Upper lobe of left lung (tissue), 6 donors: ENCODE results near the gene NCOA1. TPM values are rescaled to one million over a fixed set of nuclear protein-coding genes. Genes with fewer than 3 reads are reported as not detected.
A peak's percentile ranks its signal among the peaks of the same experiment; 100 is the strongest.
"Not testable (repeated sequence)": the region's sequence is repeated elsewhere in the genome, so short reads cannot be mapped to it uniquely, and the experiment has no call there.

Experiments used
- ATAC-seq, 2 donors: fragments of 200-7000 bp; cut with Tn5 transposase; one replicate each; pipeline ENCODE4 v1.9.1; 2022; ENCODE audit warnings: mild to moderate bottlenecking in 2 of 2, moderate library complexity in 2 of 2; ENCODE audit not compliant: low FRiP score in 2 of 2
- DNase-seq, 2 donors: peaks; one replicate each; pipeline ENCODE4 v3.0.0-alpha.2; 2019 to 2020
- H3K27ac ChIP-seq, 4 donors: fragments of 200-600 bp; sonication (generic); one replicate each; pipeline ENCODE4 v1.5.1; 2016 to 2019
- H3K27me3 ChIP-seq, 4 donors: fragments of 200-600 bp; sonication (generic); one replicate each; pipeline ENCODE4 v1.5.1; 2017 to 2019
- H3K36me3 ChIP-seq, 4 donors: fragments of 200-600 bp; sonication (generic); one replicate each; pipeline ENCODE4 v1.5.1; 2016 to 2019
- H3K4me1 ChIP-seq, 4 donors: fragments of 200-600 bp; sonication (generic); one replicate each; pipeline ENCODE4 v1.5.1; 2018 to 2019
- H3K4me3 ChIP-seq, 4 donors: fragments of 200-600 bp; sonication (generic); one replicate each; pipeline ENCODE4 v1.5.1; 2017 to 2019; ENCODE audit warnings: mild to moderate bottlenecking in 2 of 4, moderate library complexity in 1 of 4
- H3K9me3 ChIP-seq, 4 donors: fragments of 200-600 bp; sonication (generic); one replicate each; pipeline ENCODE4 v1.5.1; 2018 to 2019
- CTCF ChIP-seq, 6 experiments: fragments of 450-650 bp in 4 of 6; fragments of 200-600 bp in 2 of 6; sonication (generic) in 2 of 6; IDR thresholded peaks; one replicate each; pipeline ENCODE4 v1.5.1; 2016 to 2019; ENCODE audit warnings: antibody characterized with exemption in 6 of 6
- EP300 ChIP-seq, 4 donors: sonication (generic); formaldehyde crosslinking; IDR thresholded peaks; one replicate each; pipeline ENCODE4 v1.5.1; 2017; ENCODE audit warnings: antibody characterized with exemption in 4 of 4, control low read depth in 2 of 4
- POLR2A ChIP-seq, 4 donors: fragments of 450-650 bp; IDR thresholded peaks; one replicate each; pipeline ENCODE4 v1.5.1; 2016 to 2017; ENCODE audit warnings: antibody characterized with exemption in 4 of 4, mild to moderate bottlenecking in 2 of 4
- POLR2AphosphoS5 ChIP-seq, 2 donors: sonication (generic); formaldehyde crosslinking; IDR thresholded peaks; one replicate each; pipeline ENCODE4 v1.5.1; 2017; ENCODE audit warnings: antibody characterized with exemption in 2 of 2
- WGBS, 2 donors: methylation state at CpG; one replicate each; pipeline ENCODE4 v1.1.5; 2017 to 2018; 5-methylcytosine and 5-hydroxymethylcytosine counted together
- total RNA-seq, 6 donors: library from RNA; depleted of rRNA in 4 of 6; stranded (reverse); fragments of >200 nt in 4 of 6; gene quantifications; one replicate each; pipeline versions ENCODE4 v1.1.0 to v1.2.1, GENCODE V29; 2016 to 2021
- donor health status: DM: no; HTN: no; CAD: no; lungs with moderate emphysema.
- donor health status: DM: no; HTN: yes; CAD: no; lungs with severe emphysema.

The NCOA1 gene
- total RNA-seq, 6 donors from 2014 or later = 38.3 to 68.1 (median 42.5) TPM

GRCh38 chr2:24466871-24467870, 23.9 kb upstream of the NCOA1 start:
- Histone ChIP-seq H3K36me3 (no peaks in the 10 kb centered on the region), H3K4me3 (no peak overlapping the region), H3K27ac (no peak overlapping the region), H3K27me3 (no peaks in the 10 kb centered on the region), H3K9me3 (no peaks in the 10 kb centered on the region), H3K4me1 (no peaks in the 10 kb centered on the region)
- no peak for DNase-seq
- peak in 1 of 2 donors; percentile 75 for ATAC-seq
- 78 to 85% methylated on average over 7 of the region's 7 CpGs for WGBS, 2 donors
- TF ChIP-seq POLR2A (IDR thresholded peaks at IDR 0.05) (no peak), CTCF (IDR thresholded peaks at IDR 0.05) (no peak), POLR2AphosphoS5 (IDR thresholded peaks at IDR 0.05) (no peak), EP300 (IDR thresholded peaks at IDR 0.05) (no peak)

- not testable (repeated sequence) for DNase-seq, H3K36me3 ChIP-seq, H3K27me3 ChIP-seq, H3K4me3 ChIP-seq, H3K9me3 ChIP-seq, H3K27ac ChIP-seq, H3K4me1 ChIP-seq, ATAC-seq
- 95 to 100% methylated on average over 1 of the region's 1 CpG for WGBS, 2 donors
Observed at GRCh38 chr2:24468453-24468852, 22.6 kb upstream of the NCOA1 start.

- Histone ChIP-seq H3K4me1 (no peaks in the 10 kb centered on the region), H3K36me3 (no peaks in the 10 kb centered on the region), H3K27me3 (no peaks in the 10 kb centered on the region), H3K27ac (no peak overlapping the region), H3K4me3 (no peak overlapping the region), H3K9me3 (no peaks in the 10 kb centered on the region)
- TF ChIP-seq CTCF (IDR thresholded peaks at IDR 0.05) = no peak
- TF ChIP-seq POLR2A (IDR thresholded peaks at IDR 0.05) = no peak
- TF ChIP-seq POLR2AphosphoS5 (IDR thresholded peaks at IDR 0.05) = no peak
- no peak for TF ChIP-seq EP300 (IDR thresholded peaks at IDR 0.05)
- DNase-seq (no peak), ATAC-seq (no peak)
- 77 to 84% methylated on average over 2 of the region's 2 CpGs for WGBS, 2 donors
Observed at GRCh38 chr2:24469148-24469650, 21.9 kb upstream of the NCOA1 start.

- no peak for TF ChIP-seq EP300 (IDR thresholded peaks at IDR 0.05)
- TF ChIP-seq POLR2AphosphoS5 (IDR thresholded peaks at IDR 0.05) = no peak
- no peak for TF ChIP-seq CTCF (IDR thresholded peaks at IDR 0.05)
- 60 to 62% methylated on average over 5 of the region's 5 CpGs for WGBS, 2 donors
- Histone ChIP-seq H3K27me3 (no peaks in the 10 kb centered on the region), H3K27ac (no peak overlapping the region), H3K36me3 (no peaks in the 10 kb centered on the region), H3K9me3 (no peaks in the 10 kb centered on the region), H3K4me1 (no peaks in the 10 kb centered on the region), H3K4me3 (no peak overlapping the region)
- DNase-seq = no peak
- ATAC-seq = no peak
Observed at GRCh38 chr2:24471662-24472061, 19.4 kb upstream of the NCOA1 start.

GRCh38 chr2:24472416-24472815, 18.6 kb upstream of the NCOA1 start:
- no peak for DNase-seq
- H3K27me3 ChIP-seq = no peaks in the 10 kb centered on the region
- H3K4me3 ChIP-seq = no peak overlapping the region
- WGBS, 2 donors = 94 to 100% methylated on average over 1 of the region's 1 CpG
- ATAC-seq = no peak
- no peaks in the 10 kb centered on the region for H3K4me1 ChIP-seq
- H3K27ac ChIP-seq = no peak overlapping the region
- no peak for TF ChIP-seq CTCF (IDR thresholded peaks at IDR 0.05)
- no peak for TF ChIP-seq POLR2AphosphoS5 (IDR thresholded peaks at IDR 0.05)
- TF ChIP-seq EP300 (IDR thresholded peaks at IDR 0.05) = no peak
- no peak for TF ChIP-seq POLR2A (IDR thresholded peaks at IDR 0.05)
- no peaks in the 10 kb centered on the region for H3K9me3 ChIP-seq
- H3K36me3 ChIP-seq = no peaks in the 10 kb centered on the region
